Keratinocyte (primary cell): ENCODE measurements around the gene MRPL53. TPM values are rescaled to one million over a fixed set of nuclear protein-coding genes. Genes with fewer than 3 reads are reported as not detected.
A peak's percentile ranks its signal among the peaks of the same experiment; 100 is the strongest.
"Not testable (repeated sequence)": the region's sequence is repeated elsewhere in the genome, so short reads cannot be mapped to it uniquely, and the experiment has no call there.

ENCODE experiments used
- DNase-seq: peaks from one replicate; pipeline ENCODE4 v3.0.0-alpha.2; 2011; ENCODE audit warnings: low read depth, missing footprints, low spot score
- FAIRE-seq: peaks from 2 replicates; lab custom pipeline; 2011; peaks lifted over from hg19 to GRCh38; lab: Jason Lieb, UNC
- H2AFZ ChIP-seq: 2 replicates; pipeline ENCODE4 v1.6.0; 2012; ENCODE audit warnings: low read length, control low read depth, inconsistent platforms; ENCODE audit not compliant: control insufficient read depth
- H3K27ac ChIP-seq: 2 replicates; pipeline ENCODE4 v1.5.1; 2011; ENCODE audit warnings: low read length; ENCODE audit not compliant: control insufficient read depth, insufficient read depth
- H3K27me3 ChIP-seq: 3 replicates; pipeline ENCODE4 v1.6.0; 2011; ENCODE audit warnings: low read length; ENCODE audit not compliant: control insufficient read depth, insufficient read depth; ENCODE audit errors: extremely low read depth
- H3K36me3 ChIP-seq, 2 experiments: 2 replicates in 1 of 2; 3 replicates in 1 of 2; pipeline ENCODE4 v1.5.1; 2011; ENCODE audit warnings: low read length in 2 of 2, mild to moderate bottlenecking in 1 of 2; ENCODE audit not compliant: control insufficient read depth in 2 of 2, insufficient read depth in 2 of 2; ENCODE audit errors: extremely low read depth in 1 of 2
- H3K4me1 ChIP-seq: 3 replicates; pipeline ENCODE4 v1.5.1; 2011; ENCODE audit warnings: low read length; ENCODE audit not compliant: control insufficient read depth, insufficient read depth; ENCODE audit errors: extremely low read depth
- H3K4me2 ChIP-seq: 3 replicates; pipeline ENCODE4 v1.6.0; 2011; ENCODE audit warnings: low read depth, low read length; ENCODE audit not compliant: control insufficient read depth, insufficient read depth; ENCODE audit errors: extremely low read depth
- H3K4me3 ChIP-seq, 3 experiments: fragments of 200-600 bp in 1 of 3; sonication (generic) in 1 of 3; 2 replicates in 2 of 3; 3 replicates in 1 of 3; pipeline ENCODE4 v1.5.1; 2011 to 2016; ENCODE audit warnings: low read length in 3 of 3, mild to moderate bottlenecking in 3 of 3, control low read depth in 2 of 3, inconsistent platforms in 1 of 3, low read depth in 1 of 3, mixed read lengths in 1 of 3, mixed run types in 1 of 3, moderate library complexity in 1 of 3; ENCODE audit not compliant: control insufficient read depth in 2 of 3, insufficient read depth in 2 of 3; ENCODE audit errors: extremely low read depth in 1 of 3
- H3K79me2 ChIP-seq: 2 replicates; pipeline ENCODE4 v1.6.0; 2012; ENCODE audit warnings: low read length; ENCODE audit not compliant: control insufficient read depth, insufficient read depth
- H3K9ac ChIP-seq: 3 replicates; pipeline ENCODE4 v1.6.0; 2011; ENCODE audit warnings: low read length; ENCODE audit not compliant: control insufficient read depth, insufficient read depth; ENCODE audit errors: extremely low read depth
- H3K9me1 ChIP-seq: 3 replicates; pipeline ENCODE4 v1.6.0; 2011; ENCODE audit warnings: low read length; ENCODE audit not compliant: control insufficient read depth, insufficient read depth; ENCODE audit errors: extremely low read depth
- H3K9me3 ChIP-seq: 2 replicates; pipeline ENCODE4 v1.5.1; 2012; ENCODE audit warnings: low read depth, low read length; ENCODE audit not compliant: control insufficient read depth
- H4K20me1 ChIP-seq: 3 replicates; pipeline ENCODE4 v1.6.0; 2011; ENCODE audit warnings: low read length; ENCODE audit not compliant: control insufficient read depth, insufficient read depth; ENCODE audit errors: extremely low read depth
- CTCF ChIP-seq, 3 experiments: IDR thresholded peaks in 1 of 3; conservative IDR thresholded peaks in 1 of 3; optimal IDR thresholded peaks in 1 of 3; 2 replicates in 2 of 3; 3 replicates in 1 of 3; pipeline versions ENCODE3 to v1.5.1; 2011; ENCODE audit warnings: low read length in 3 of 3, mild to moderate bottlenecking in 3 of 3, moderate library complexity in 2 of 3, control low read depth in 1 of 3, inconsistent platforms in 1 of 3; ENCODE audit not compliant: insufficient read depth in 2 of 3; ENCODE audit errors: extremely low read depth in 1 of 3
- EZH2 ChIP-seq: IDR thresholded peaks from one replicate; pipeline ENCODE4 v1.6.1; 2012; ENCODE audit warnings: inconsistent platforms, mild to moderate bottlenecking, low read length, moderate library complexity
- dilution Hi-C: fragments of 300-500 bp; cut with MboI; formaldehyde crosslinking; loops from one replicate; pipeline ENCODE4 v1.7.0; 2020; ENCODE audit warnings: low sequenced_read_pairs; ENCODE audit not compliant: extremely low pct_ligation_motif_present
- polyA plus RNA-seq, 5 experiments: library from polyadenylated mRNA; depleted of rRNA in 3 of 5; stranded (reverse) in 3 of 5; stranded (forward) in 1 of 5; unstranded in 1 of 5; fragments of >200 nt; gene quantifications; 1 replicate in 1 of 5; 2 replicates in 3 of 5; 3 replicates in 1 of 5; pipeline versions ENCODE4 v1.2.1 to v1.2.3, GENCODE V29; 2011 to 2012; ENCODE audit warnings: missing spikeins in 2 of 5, low read depth in 1 of 5, low replicate concordance in 1 of 5

Gene MRPL53
- polyA plus RNA-seq, 1 donor (not counting 4 experiments of a cell fraction or from before 2014, with no cell fraction given), result 31.0 TPM

GRCh38 chr2:74459503-74460118 is 12.9 kb downstream of the MRPL53 start:
- peak overlapping the region in 2 of 3 experiments; percentile 23 to 67 for H3K4me3 ChIP-seq
- H3K4me2 ChIP-seq, result peak overlapping the region; percentile 71
- peaks cover 17% of the 10 kb centered on the region for H3K4me1 ChIP-seq

GRCh38 chr2:74458938-74459363 is 13.5 kb downstream of the MRPL53 start:
- peaks cover 21% of the 10 kb centered on the region for H3K4me1 ChIP-seq
- peak overlapping the region; percentile 58 to 78 (median 67) for H3K4me3 ChIP-seq
- no peaks in the 10 kb centered on the region for H3K9me1 ChIP-seq
- H3K27me3 ChIP-seq, result no peaks in the 10 kb centered on the region
- no peaks in the 10 kb centered on the region for H4K20me1 ChIP-seq
- no peak for TF ChIP-seq EZH2
- TF ChIP-seq CTCF (optimal IDR thresholded peaks at IDR 0.05 in 1 of 3, IDR thresholded peaks at IDR 0.05 in 1 of 3, conservative IDR thresholded peaks at IDR 0.05 in 1 of 3; ENCODE audit: extremely low read depth in 1 of 3, insufficient read depth in 2 of 3, low read length in 3 of 3), result no peak
- DNase-seq, result no peak
- no peak for FAIRE-seq
- H3K9me3 ChIP-seq, result no peaks in the 10 kb centered on the region
- H3K36me3 ChIP-seq, result peaks cover 12 to 25% of the 10 kb centered on the region in 2 experiments
- H3K79me2 ChIP-seq, result peaks cover 26% of the 10 kb centered on the region
- peak overlapping the region; percentile 73 for H3K9ac ChIP-seq
- dilution Hi-C loops, result no loop called here
- H3K4me2 ChIP-seq, result peak overlapping the region; percentile 71
- H3K27ac ChIP-seq, result peak overlapping the region; percentile 45
- H2AFZ ChIP-seq, result no peak overlapping the region

More at GRCh38 chr2:74459503-74460118, 12.9 kb downstream of the MRPL53 start:
- H3K9ac ChIP-seq, H3K27me3 ChIP-seq, H3K9me3 ChIP-seq, DNase-seq, H4K20me1 ChIP-seq, dilution Hi-C loops, FAIRE-seq, H3K27ac ChIP-seq, H2AFZ ChIP-seq, H3K9me1 ChIP-seq: not testable (repeated sequence)
- Histone ChIP-seq H3K79me2 (peaks cover 33% of the 10 kb centered on the region), H3K36me3 (peaks cover 12 to 25% of the 10 kb centered on the region in 2 experiments)
